GM18519 (cell line): Measurements from ENCODE around the gene LDHA.
"Not testable (repeated sequence)": the region's sequence is repeated elsewhere in the genome, so short reads cannot be mapped to it uniquely, and the experiment has no call there.

ENCODE experiments used
- ATAC-seq: cut with Tn5 transposase; IDR thresholded peaks from one replicate; pipeline ENCODE4 v1.9.1; 2021; ENCODE audit warnings: mild to moderate bottlenecking, moderate library complexity; ENCODE audit not compliant: unreplicated experiment, low FRiP score

Gene LDHA

GRCh38 chr11:18393581-18394274 is 635 bp upstream of the LDHA start:
- ATAC-seq = peak; percentile 1

DNA sequence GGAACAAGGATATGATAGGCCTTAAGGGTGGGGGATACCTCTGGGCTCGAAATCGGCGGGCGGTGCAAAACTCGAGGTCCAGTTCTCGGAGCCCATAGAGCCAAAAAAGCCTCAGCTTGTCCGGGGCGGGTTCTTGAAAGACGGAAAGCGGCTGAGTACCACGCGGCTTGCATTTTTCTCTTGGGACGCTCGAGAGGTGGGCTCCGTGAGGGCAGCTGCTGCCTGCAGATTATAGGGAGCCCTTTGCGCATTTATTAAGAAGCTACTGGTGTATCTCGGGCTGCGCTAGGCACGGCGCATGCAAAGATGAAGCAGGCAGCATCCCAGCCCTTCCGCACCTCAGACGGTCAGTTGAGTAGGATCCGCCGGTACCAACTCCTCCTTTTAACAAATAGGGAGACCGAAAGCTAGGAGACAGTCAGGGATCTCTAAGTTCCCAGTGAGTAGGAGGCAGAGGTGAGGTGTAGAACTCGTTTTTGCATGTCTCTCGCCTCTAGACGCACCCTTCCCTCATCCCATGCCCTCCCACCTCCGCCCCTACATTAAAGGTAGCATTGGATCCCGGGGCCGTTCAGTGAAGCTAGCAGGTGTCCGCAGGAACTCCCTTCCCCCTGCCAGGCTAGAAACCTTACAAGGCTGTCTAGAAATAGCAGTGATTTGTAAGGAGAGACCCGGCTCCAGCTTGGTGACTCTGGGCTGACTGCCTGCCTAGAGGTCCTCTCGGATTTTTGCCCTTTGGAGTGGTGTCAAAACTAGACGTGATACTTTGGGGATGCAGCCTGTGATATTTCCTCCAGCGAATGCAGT is 768 bp downstream of the LDHA start:
- ATAC-seq = no peak

GRCh38 chr11:18395735-18396504 is 1.6 kb downstream of the LDHA start:
- ATAC-seq = peak; percentile 51

- no peak for ATAC-seq
Measured at GRCh38 chr11:18397921-18398320, 3.6 kb downstream of the LDHA start.

GRCh38 chr11:18401077-18401476 is 6.7 kb downstream of the LDHA start:
- not testable (repeated sequence) for ATAC-seq

- ATAC-seq = no peak
Measured at GRCh38 chr11:18404062-18404461, 9.7 kb downstream of the LDHA start.

DNA sequence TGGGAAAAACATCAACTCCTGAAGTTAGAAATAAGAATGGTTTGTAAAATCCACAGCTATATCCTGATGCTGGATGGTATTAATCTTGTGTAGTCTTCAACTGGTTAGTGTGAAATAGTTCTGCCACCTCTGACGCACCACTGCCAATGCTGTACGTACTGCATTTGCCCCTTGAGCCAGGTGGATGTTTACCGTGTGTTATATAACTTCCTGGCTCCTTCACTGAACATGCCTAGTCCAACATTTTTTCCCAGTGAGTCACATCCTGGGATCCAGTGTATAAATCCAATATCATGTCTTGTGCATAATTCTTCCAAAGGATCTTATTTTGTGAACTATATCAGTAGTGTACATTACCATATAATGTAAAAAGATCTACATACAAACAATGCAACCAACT is 13.0 kb downstream of the LDHA start:
- ATAC-seq = not testable (repeated sequence)

DNA sequence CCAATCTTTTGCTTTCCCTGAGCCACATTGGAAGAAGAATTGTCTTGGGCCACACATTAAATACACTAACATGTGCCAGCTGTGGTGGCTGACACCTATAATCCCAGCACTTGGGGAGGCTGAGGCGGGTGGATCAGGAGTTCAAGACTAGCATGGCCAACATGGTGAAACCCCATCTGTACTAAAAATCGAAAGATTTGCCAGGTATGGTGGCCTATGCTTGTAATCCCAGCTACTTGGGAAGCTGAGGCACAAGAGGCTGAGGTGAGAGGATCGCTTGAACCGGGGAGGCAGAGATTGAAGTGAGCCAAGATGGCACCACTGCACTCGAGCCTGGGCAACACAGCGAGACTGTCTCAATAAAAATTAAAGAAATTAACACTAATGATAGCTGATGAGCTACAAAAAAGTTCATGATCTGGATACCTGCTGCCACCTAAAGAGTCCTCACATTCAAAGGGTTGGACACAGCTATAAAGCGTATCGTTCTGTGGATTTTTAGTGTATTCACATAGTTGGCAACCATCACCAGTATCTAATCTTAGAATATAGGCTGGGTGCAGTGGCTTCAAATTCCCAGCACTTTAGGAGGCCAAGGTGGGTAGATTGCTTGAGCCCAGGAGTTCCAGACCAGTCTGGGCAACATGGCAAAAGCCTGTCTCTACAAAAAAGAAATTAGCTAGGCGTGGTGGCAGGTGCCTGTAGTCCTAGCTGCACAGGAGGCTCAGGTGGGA is 14.4 kb downstream of the LDHA start:
- no peak for ATAC-seq

- ATAC-seq = no peak
Measured at GRCh38 chr11:18416459-18416858, 22.1 kb downstream of the LDHA start.

DNA sequence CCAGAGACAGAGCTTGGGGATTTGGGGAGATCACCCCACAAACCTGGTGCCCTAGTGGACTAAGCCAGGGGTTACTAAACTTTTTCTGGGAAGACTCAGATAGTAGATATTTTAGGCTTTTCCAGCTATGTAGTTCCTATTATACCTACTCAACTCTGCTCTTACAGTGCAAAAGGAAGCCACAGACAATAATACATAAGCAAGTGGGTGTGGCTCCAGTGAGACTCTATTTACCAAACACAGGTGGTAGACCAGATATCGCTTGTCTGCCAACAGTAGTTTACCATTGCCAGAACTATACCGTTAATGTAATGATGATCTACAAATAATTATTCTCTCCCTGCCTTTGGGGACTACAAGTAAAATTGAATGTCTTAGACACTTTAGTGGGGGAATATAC is 24.7 kb downstream of the LDHA start:
- ATAC-seq = no peak

GRCh38 chr11:18420067-18420466 is 25.7 kb downstream of the LDHA start:
- ATAC-seq = no peak

- ATAC-seq = no peak
Measured at GRCh38 chr11:18427240-18427639, 32.9 kb downstream of the LDHA start.

DNA sequence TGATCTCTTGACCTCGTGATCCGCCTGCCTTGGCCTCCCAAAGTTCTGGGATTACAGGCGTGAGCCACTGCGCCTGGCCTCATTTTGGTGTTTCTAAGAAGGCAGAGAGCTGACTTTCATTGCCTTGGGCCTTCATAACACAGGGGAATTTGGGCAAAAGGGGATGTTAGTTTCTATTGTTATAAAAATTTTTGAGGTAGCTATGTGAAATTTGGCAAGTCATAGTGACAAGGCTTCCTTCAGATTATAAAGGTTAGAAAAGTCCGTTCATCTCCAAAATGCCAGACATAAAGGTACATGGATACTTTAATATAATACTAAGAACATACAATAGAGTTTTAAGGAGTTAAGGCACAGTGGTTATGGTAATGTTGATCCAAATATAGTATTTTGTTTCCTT is 35.0 kb downstream of the LDHA start:
- ATAC-seq = no peak

DNA sequence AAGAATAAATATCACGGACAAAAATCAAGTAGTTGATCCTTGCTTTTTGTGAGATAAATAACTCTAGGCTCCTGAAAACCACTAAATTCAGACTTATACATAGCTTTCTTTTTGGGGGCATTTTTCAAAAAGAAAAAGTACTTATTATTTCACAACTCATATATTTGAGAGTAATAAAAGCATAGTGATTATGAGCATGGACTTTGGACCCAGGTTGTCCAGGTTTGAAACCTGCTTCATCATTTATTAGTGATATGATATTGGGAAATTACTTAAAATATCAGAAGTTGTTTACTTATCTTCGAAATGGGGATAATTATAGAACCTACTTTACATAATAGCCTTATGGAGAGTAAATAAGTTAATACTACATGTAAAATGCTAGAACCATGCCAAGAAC is 44.3 kb downstream of the LDHA start:
- ATAC-seq = no peak

DNA sequence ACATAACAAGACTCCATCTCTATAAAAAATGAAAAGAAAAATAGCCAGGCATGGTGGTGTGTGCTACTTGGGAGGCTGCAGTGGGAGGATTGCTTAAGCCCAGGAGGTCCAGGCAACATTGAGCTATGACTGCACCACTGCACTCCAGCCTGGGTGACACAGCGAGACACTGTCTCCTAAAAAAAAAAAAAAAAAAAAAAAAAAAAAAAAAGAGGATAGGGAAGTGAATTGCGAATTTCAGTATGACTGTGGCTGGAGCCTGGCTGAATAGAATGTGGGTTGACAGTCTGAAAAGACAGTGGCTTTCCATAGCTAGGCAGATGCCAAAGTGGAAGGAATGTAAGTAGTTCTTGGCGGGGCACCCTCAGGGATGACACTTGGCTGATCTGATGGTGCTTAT is 54.9 kb downstream of the LDHA start:
- no peak for ATAC-seq

DNA sequence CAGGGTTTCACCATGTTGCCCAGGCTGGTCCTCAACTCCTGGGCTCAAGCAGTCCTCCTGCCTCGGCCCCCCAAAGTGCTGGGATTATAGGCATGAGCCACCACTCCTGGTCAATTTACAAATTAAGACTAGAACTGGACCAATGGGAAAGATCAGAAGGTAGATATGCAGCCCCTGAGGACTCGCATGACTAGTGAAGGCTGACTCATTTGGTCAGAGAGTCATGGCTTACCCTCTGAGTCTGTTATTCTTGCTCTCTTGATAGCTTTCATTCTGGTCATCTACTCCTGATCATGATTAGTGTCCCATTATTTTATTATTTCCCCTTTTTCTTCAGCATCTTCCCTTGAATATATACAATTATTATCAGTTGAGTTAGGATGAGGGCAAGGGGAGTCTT is 58.6 kb downstream of the LDHA start:
- no peak for ATAC-seq

DNA sequence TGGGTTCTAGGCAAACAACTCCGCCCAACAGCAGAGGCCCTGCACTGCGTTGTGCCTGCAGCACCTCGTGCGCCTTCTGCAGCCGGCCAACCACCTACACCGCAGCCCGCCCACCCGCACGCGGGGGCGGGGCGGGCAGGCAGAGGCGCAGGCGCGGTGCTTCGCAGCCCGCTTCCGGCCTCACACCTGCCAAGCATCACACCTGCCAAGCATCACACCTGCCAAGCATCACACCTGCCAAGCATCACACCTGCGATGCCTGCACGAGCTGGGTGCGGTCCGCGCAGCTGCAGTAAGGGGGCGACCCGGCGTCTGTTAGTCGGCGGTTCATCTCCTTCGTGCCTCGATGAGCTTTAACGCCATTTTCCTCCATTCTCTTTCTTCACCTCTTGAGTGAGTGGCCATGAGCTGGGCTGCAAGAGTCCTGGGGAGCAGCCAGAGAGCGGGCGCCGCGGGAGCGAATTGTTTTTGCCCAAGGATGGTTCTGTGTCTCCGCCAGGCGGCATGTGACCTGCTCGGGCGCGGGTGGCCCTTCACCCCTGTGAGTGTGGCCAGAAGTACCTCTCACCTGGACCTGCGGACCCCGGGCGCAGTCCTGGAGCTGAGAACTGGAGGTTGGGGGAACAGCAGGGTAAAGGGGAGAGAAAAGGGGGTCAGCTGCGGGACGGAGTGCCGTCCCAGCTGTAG is 61.5 kb downstream of the LDHA start, which contains the start of gene LDHAL6A:
TSS of gene LDHAL6A (plus strand) at position 171 of the 687 bp plus-strand sequence. CDS start 825 bp downstream, outside the sequence.
- ATAC-seq = no peak

- ATAC-seq = no peak
Measured at GRCh38 chr11:18457450-18457849, 63.1 kb downstream of the LDHA start.
